Lung (tissue), 12 donors: Measurements from ENCODE around the gene RAI2. TPM values are rescaled to one million over a fixed set of nuclear protein-coding genes. Genes with fewer than 3 reads are reported as not detected.

Experiments
- ATAC-seq: fragments of 200-7000 bp; cut with Tn5 transposase; one replicate; pipeline ENCODE4 v1.9.1; 2020; ENCODE audit warnings: moderate number of reproducible peaks; ENCODE audit not compliant: insufficient read depth, low FRiP score
- DNase-seq, 3 donors: peaks; one replicate each; pipeline ENCODE4 v3.0.0-alpha.2; 2013 to 2017
- H3K27ac ChIP-seq, 2 donors: one replicate each; pipeline ENCODE4 v1.5.1; 2013; ENCODE audit warnings: mild to moderate bottlenecking in 2 of 2, moderate library complexity in 2 of 2, control low read depth in 1 of 2, inconsistent platforms in 1 of 2, low read depth in 1 of 2, low read length in 1 of 2
- H3K27me3 ChIP-seq, 3 donors: one replicate each; pipeline ENCODE4 v1.5.1; 2013; ENCODE audit warnings: low read length in 2 of 3; ENCODE audit not compliant: control insufficient read depth in 3 of 3, insufficient read depth in 3 of 3
- H3K36me3 ChIP-seq, 4 donors: one replicate each; pipeline ENCODE4 v1.5.1; 2013; ENCODE audit warnings: low read length in 4 of 4, mild to moderate bottlenecking in 1 of 4, moderate library complexity in 1 of 4; ENCODE audit not compliant: control insufficient read depth in 4 of 4, insufficient read depth in 4 of 4
- H3K4me1 ChIP-seq, 5 donors: one replicate each; pipeline ENCODE4 v1.5.1; 2013; ENCODE audit warnings: low read length in 5 of 5, mild to moderate bottlenecking in 2 of 5, moderate library complexity in 1 of 5; ENCODE audit not compliant: control insufficient read depth in 5 of 5, insufficient read depth in 5 of 5
- H3K4me3 ChIP-seq: one replicate; pipeline ENCODE4 v1.5.1; 2013; ENCODE audit warnings: mild to moderate bottlenecking, control low read depth, moderate library complexity
- H3K9ac ChIP-seq, 2 donors: one replicate each; pipeline ENCODE4 v1.5.1; 2013; ENCODE audit warnings: low read length in 2 of 2, control low read depth in 1 of 2; ENCODE audit not compliant: insufficient read depth in 1 of 2
- H3K9me3 ChIP-seq, 4 donors: one replicate each; pipeline ENCODE4 v1.5.1; 2013; ENCODE audit warnings: low read length in 3 of 4, mild to moderate bottlenecking in 1 of 4, moderate library complexity in 1 of 4; ENCODE audit not compliant: control insufficient read depth in 4 of 4, insufficient read depth in 3 of 4
- CTCF ChIP-seq: IDR thresholded peaks from 2 replicates; pipeline ENCODE4 v1.5.1; 2012; ENCODE audit warnings: mild to moderate bottlenecking; ENCODE audit errors: control extremely low read depth, extremely low read depth
- WGBS, 2 donors: extraction: QIAGEN DNeasy Blood & Tissue Kit; methylation state at CpG; one replicate each; pipeline ENCODE4 v1.1.7; 2013; 5-methylcytosine and 5-hydroxymethylcytosine counted together
- polyA plus RNA-seq, 2 donors: library from polyadenylated mRNA; stranded (reverse); fragments of 200-250 nt; gene quantifications; one replicate each; pipeline ENCODE4 v1.2.1, GENCODE V29; 2013
- total RNA-seq, 2 donors: library from RNA; depleted of rRNA in 1 of 2; stranded (reverse); fragments of >200 nt in 1 of 2; gene quantifications; one replicate each; pipeline ENCODE4 v1.2.1, GENCODE V29; 2014 to 2021
- donor health status: control.
- donor health status: control.
- donor health status: Bipolar disorder and iron deficiency.
- donor health status: healthy.
- donor health status: DM: yes; HTN: yes; CAD: no.

RAI2 gene
- total and polyA plus RNA-seq, 4 donors, result 11.5 to 19.9 (median 13.6) TPM

- no peak overlapping the region for H3K27ac ChIP-seq
- H3K36me3 ChIP-seq, result no peaks in the 10 kb centered on the region
- no peak for ATAC-seq
- WGBS, 2 donors, result 34 to 64% methylated on average over 3 of the region's 3 CpGs
- peaks cover 2 to 32% (median 29%) of the 10 kb centered on the region in 3 donors for H3K27me3 ChIP-seq
- H3K4me3 ChIP-seq, result no peak overlapping the region
- no peak overlapping the region for H3K9ac ChIP-seq
- no peak for TF ChIP-seq CTCF
- peaks cover 0 to 14% (median 4%) of the 10 kb centered on the region in 5 donors for H3K4me1 ChIP-seq
- H3K9me3 ChIP-seq, result peaks cover 0 to 2% (median 0%) of the 10 kb centered on the region in 4 donors
- DNase-seq, result no peak
Measured at GRCh38 chrX:17814557-17814956, 46.5 kb downstream of the RAI2 start.

- no peak overlapping the region for H3K27ac ChIP-seq
- no peak for ATAC-seq
- DNase-seq, result no peak
- H3K4me1 ChIP-seq, result peaks cover 0 to 14% (median 4%) of the 10 kb centered on the region in 5 donors
- H3K9me3 ChIP-seq, result peaks cover 0 to 2% (median 0%) of the 10 kb centered on the region in 4 donors
- 70 to 78% methylated on average over 3 of the region's 3 CpGs for WGBS, 2 donors
- H3K4me3 ChIP-seq, result no peak overlapping the region
- no peak overlapping the region for H3K9ac ChIP-seq
- H3K36me3 ChIP-seq, result no peaks in the 10 kb centered on the region
- H3K27me3 ChIP-seq, result peaks cover 2 to 32% (median 31%) of the 10 kb centered on the region in 3 donors
- no peak for TF ChIP-seq CTCF
Measured at GRCh38 chrX:17814059-17814458, 47.0 kb downstream of the RAI2 start.

GRCh38 chrX:17813277-17813676 is 47.8 kb downstream of the RAI2 start:
- no peak overlapping the region for H3K4me3 ChIP-seq
- no peaks in the 10 kb centered on the region for H3K36me3 ChIP-seq
- H3K27me3 ChIP-seq, result peaks cover 2 to 35% (median 33%) of the 10 kb centered on the region in 3 donors
- no peak overlapping the region for H3K27ac ChIP-seq
- 75 to 78% methylated on average over 3 of the region's 3 CpGs for WGBS, 2 donors
- H3K4me1 ChIP-seq, result peaks cover 0 to 14% (median 4%) of the 10 kb centered on the region in 5 donors
- ATAC-seq (no peak), DNase-seq (no peak)
- no peak overlapping the region for H3K9ac ChIP-seq
- TF ChIP-seq CTCF, result no peak
- peaks cover 0 to 2% (median 0%) of the 10 kb centered on the region in 4 donors for H3K9me3 ChIP-seq

GRCh38 chrX:17812763-17813162 is 48.3 kb downstream of the RAI2 start:
- peak; percentile 48 for TF ChIP-seq CTCF
- ATAC-seq (no peak), DNase-seq (peak in 2 of 3 donors; percentile 38 to 66)
- peaks cover 0 to 13% (median 4%) of the 10 kb centered on the region in 5 donors for H3K4me1 ChIP-seq
- no peak overlapping the region for H3K4me3 ChIP-seq
- H3K27ac ChIP-seq, result no peak overlapping the region
- H3K9ac ChIP-seq, result no peak overlapping the region
- 28 to 39% methylated on average over 1 of the region's 1 CpG for WGBS, 2 donors
- H3K9me3 ChIP-seq, result peaks cover 0 to 2% (median 0%) of the 10 kb centered on the region in 4 donors
- H3K36me3 ChIP-seq, result no peaks in the 10 kb centered on the region
- peaks cover 2 to 37% (median 32%) of the 10 kb centered on the region in 3 donors for H3K27me3 ChIP-seq
